Nephron progenitor cell (in vitro differentiated cells): Measurements from ENCODE around the gene SIRT2.
A peak's percentile ranks its signal among the peaks of the same experiment; 100 is the strongest.

Source experiments
- DNase-seq: peaks from one replicate; pipeline ENCODE4 v3.0.0; 2021
- H3K27ac Mint-ChIP-seq: 2 replicates; pipeline ENCODE4 v1.8.0; 2021; ENCODE audit warnings: mild to moderate bottlenecking, moderate library complexity, mixed read lengths
- H3K27me3 Mint-ChIP-seq: 2 replicates; pipeline ENCODE4 v1.8.0; 2021; ENCODE audit warnings: mild to moderate bottlenecking, low read depth, mixed read lengths; ENCODE audit not compliant: poor library complexity
- H3K36me3 Mint-ChIP-seq: 2 replicates; pipeline ENCODE4 v1.8.0; 2021; ENCODE audit warnings: low read depth, mixed read lengths
- H3K4me1 Mint-ChIP-seq: 2 replicates; pipeline ENCODE4 v1.8.0; 2021; ENCODE audit warnings: mixed read lengths
- H3K4me3 Mint-ChIP-seq: 2 replicates; pipeline ENCODE4 v1.8.0; 2021; ENCODE audit warnings: mild to moderate bottlenecking, moderate library complexity, mixed read lengths
- H3K9me3 Mint-ChIP-seq: 2 replicates; pipeline ENCODE4 v1.8.0; 2021; ENCODE audit warnings: mild to moderate bottlenecking, moderate library complexity, mixed read lengths
- TF ChIP-seq, protein P1 (sequence below): fragments of 200-600 bp; sonication (generic); IDR thresholded peaks from 2 replicates; pipeline ENCODE4 v1.5.0; 2021; ENCODE audit warnings: antibody characterized with exemption

SIRT2 gene

DNA sequence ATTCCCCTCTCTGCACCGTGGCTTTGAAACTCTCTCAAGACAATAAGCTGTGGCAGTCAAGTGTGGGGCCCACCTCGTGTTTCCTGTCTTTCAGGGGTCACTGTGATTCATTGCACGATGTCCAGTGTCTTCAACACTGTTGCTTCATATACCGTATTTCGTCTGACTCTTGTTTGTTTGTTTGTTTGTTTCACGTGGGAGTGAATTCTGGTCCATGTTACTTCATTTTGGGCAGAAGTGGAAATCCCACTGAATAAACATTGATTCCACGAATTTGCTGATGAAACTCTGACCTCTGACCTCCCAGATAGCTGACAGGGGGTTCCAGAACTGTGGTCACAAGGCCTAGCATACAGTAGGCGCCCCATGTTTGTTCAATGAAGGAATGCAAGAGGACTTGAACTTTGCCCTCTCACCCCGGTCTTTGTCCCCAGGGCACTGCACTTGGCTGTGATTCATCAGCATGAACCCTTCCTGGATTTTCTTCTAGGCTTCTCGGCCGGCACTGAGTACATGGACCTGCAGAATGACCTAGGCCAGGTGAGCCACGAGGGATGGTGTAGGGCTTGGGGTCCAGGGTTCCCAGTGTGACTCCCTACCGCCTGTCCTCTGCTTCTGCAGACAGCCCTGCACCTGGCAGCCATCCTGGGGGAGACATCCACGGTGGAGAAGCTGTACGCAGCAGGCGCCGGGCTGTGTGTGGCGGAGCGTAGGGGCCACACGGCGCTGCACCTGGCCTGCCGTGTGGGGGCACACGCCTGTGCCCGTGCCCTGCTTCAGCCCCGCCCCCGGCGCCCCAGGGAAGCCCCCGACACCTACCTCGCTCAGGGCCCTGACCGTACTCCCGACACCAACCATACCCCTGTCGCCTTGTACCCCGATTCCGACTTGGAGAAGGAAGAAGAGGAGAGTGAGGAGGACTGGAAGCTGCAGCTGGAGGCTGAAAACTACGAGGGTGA lies 5.4 kb upstream of the SIRT2 start:
- TF ChIP-seq, protein P1, sequence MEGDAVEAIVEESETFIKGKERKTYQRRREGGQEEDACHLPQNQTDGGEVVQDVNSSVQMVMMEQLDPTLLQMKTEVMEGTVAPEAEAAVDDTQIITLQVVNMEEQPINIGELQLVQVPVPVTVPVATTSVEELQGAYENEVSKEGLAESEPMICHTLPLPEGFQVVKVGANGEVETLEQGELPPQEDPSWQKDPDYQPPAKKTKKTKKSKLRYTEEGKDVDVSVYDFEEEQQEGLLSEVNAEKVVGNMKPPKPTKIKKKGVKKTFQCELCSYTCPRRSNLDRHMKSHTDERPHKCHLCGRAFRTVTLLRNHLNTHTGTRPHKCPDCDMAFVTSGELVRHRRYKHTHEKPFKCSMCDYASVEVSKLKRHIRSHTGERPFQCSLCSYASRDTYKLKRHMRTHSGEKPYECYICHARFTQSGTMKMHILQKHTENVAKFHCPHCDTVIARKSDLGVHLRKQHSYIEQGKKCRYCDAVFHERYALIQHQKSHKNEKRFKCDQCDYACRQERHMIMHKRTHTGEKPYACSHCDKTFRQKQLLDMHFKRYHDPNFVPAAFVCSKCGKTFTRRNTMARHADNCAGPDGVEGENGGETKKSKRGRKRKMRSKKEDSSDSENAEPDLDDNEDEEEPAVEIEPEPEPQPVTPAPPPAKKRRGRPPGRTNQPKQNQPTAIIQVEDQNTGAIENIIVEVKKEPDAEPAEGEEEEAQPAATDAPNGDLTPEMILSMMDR = no peak
- peaks cover 37% of the 10 kb centered on the region for H3K36me3 Mint-ChIP-seq
- no peak for DNase-seq
- H3K9me3 Mint-ChIP-seq = peaks cover 21% of the 10 kb centered on the region
- H3K4me3 Mint-ChIP-seq = no peak overlapping the region
- peak overlapping the region; percentile 4 for H3K27ac Mint-ChIP-seq
- H3K27me3 Mint-ChIP-seq = peaks cover 3% of the 10 kb centered on the region
- peaks cover 24% of the 10 kb centered on the region for H3K4me1 Mint-ChIP-seq

DNA sequence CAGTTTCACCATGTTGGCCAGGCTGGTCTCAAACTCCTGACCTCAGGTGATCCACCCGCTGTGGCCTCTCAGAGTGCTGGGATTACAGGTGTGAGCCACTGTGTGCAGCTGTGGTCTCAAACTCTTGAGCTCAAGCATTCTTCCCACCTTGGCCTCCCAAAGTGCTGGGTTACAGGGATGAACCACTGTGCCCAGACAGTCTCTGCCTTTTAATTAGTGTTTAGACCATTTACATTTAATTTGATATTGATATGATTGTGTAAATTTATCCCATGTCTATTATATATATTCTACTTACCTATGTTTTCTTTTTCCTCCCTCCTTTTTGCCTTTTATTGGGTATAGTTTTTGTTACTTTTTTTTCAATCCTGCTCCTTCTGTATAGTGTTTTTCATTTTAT lies 2.3 kb upstream of the SIRT2 start:
- H3K9me3 Mint-ChIP-seq = peaks cover 21% of the 10 kb centered on the region
- H3K27ac Mint-ChIP-seq = no peak overlapping the region
- DNase-seq = no peak
- TF ChIP-seq, protein P1 = no peak
- H3K27me3 Mint-ChIP-seq = peaks cover 3% of the 10 kb centered on the region
- H3K4me3 Mint-ChIP-seq = peak overlapping the region; percentile 66
- peaks cover 46% of the 10 kb centered on the region for H3K4me1 Mint-ChIP-seq
- H3K36me3 Mint-ChIP-seq = peaks cover 29% of the 10 kb centered on the region

DNA sequence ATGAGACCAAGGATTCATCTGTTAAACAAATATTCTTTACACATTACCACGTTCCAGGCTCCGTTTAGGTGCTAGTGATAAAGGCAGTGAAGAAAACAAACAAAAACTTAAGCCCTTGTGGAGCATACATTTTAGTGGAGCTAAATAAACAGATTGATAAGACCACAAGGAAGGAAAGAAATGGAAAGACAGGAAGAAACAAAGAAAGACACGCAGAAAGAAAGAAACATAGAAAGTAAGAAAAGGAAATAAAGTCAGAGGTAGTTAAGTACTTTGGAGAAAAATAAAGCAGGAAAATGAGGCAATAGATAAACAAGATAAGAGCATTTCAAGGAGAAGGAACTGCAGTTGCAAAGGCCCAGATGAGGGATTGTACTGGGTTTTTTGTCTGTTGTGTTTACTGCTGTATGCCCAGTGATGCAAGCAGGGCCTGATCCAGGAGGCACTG lies 1.3 kb upstream of the SIRT2 start:
- Mint-ChIP-seq H3K27ac (peak overlapping the region; percentile 37), H3K36me3 (peaks cover 27% of the 10 kb centered on the region), H3K9me3 (peaks cover 21% of the 10 kb centered on the region), H3K27me3 (peaks cover 3% of the 10 kb centered on the region), H3K4me1 (peaks cover 46% of the 10 kb centered on the region), H3K4me3 (peak overlapping the region; percentile 88)
- TF ChIP-seq, protein P1 = no peak
- DNase-seq = no peak

DNA sequence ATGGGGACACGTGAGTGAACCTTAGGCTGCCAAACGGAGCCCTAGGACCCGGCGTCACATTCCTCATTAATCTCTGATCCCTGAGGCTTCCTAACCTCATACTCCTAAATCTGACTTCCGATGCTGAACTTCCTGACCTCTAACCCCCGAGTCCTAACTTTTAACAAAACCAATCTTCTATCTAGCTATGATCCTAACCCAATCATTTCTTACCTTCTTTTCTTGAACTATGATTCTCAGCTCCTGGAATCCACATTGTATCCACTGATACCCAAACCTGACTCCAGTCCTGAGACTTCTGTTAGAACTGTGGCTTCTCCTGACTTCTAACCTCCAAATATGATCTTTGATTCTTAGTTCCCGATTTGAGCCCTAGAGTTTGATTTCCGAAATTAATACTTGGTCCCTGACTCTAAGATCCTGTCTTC lies 798 bp upstream of the SIRT2 start:
- H3K4me1 Mint-ChIP-seq = peaks cover 46% of the 10 kb centered on the region
- DNase-seq = no peak
- H3K27ac Mint-ChIP-seq = peak overlapping the region; percentile 78
- peaks cover 22% of the 10 kb centered on the region for H3K36me3 Mint-ChIP-seq
- H3K4me3 Mint-ChIP-seq = peak overlapping the region; percentile 88
- TF ChIP-seq, protein P1 = no peak
- peaks cover 21% of the 10 kb centered on the region for H3K9me3 Mint-ChIP-seq
- H3K27me3 Mint-ChIP-seq = peaks cover 3% of the 10 kb centered on the region

DNA sequence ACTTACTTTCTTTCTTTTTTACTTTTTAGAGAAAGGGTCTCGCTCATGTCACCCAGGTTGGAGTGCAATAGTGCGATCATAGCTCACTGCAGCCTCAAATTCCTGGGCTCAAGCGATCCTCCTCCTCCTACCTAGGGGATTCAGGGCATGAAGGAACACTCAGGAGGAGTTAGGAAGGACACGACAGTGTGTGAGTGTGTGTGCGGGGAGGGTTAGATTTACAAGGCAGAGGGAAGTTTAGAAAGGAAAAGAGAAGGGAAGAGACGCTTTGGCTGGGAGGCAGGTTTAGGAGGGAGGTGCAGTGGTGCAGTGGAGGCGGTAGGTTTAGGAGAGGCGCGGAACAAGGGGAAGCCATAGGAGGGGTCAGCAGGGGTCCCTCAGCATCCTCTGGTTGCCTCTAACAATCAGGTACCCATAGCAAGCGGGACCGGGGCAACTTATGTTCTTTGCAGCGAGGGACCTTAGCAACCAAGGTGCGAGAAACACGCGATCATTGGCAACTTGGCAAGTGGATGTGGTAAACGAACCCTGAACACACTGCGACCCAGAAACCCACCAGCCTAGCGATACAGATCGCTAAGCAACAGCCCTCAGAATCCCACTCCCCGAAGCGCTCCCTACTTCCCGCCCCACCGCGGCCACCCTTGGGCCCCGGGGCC lies 501 bp downstream of the SIRT2 start:
- peaks cover 12% of the 10 kb centered on the region for H3K36me3 Mint-ChIP-seq
- H3K4me3 Mint-ChIP-seq = peak overlapping the region; percentile 88
- DNase-seq = peak; percentile 18
- H3K27ac Mint-ChIP-seq = no peak overlapping the region
- peaks cover 17% of the 10 kb centered on the region for H3K9me3 Mint-ChIP-seq
- peaks cover 3% of the 10 kb centered on the region for H3K27me3 Mint-ChIP-seq
- peaks cover 44% of the 10 kb centered on the region for H3K4me1 Mint-ChIP-seq
- TF ChIP-seq, protein P1 = no peak
